ENCODE measurements around the gene S100A3.
A peak's percentile ranks its signal among the peaks of the same experiment; 100 is the strongest.
"Not testable (repeated sequence)": the region's sequence is repeated elsewhere in the genome, so short reads cannot be mapped to it uniquely, and the experiment has no call there.

S100A3 gene

DNA sequence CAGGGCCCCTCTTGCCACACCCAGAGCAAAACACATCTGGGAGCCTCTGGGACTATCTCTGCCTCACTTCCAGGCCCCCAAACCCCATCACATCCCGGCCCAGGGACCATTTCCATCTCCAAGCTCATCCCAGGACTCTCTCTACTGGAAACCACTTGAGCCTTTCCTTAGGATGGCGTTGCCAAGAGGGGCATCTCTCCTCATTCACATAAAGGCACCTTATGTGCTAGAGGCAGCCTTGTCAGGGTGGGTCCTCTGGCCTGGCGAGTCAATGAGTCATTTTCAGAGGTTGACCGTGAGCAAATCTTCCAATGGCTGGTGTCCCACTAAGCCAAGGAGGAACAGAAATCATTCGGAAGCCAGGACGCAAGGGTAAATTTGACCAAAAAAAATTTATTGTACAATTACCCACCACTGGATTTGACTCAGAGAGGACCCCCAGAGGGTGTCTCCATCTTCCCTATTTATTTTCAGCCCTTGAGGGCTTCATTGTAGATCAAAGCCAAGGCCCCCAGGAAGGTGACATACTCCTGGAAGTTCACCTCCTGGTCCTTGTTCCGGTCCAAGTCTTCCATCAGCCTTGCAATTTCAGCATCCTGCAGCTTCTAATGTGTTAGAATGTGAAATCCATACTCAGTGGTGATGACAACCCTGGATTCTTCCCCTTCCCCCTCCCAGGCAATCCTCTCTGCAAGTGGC, 14.7 kb downstream of the S100A3 start:
- DNase-seq = no peak

- no peak for DNase-seq
Observed at GRCh38 chr1:153533689-153534201, 15.3 kb downstream of the S100A3 start.

GRCh38 chr1:153532769-153533599, 16.1 kb downstream of the S100A3 start:
- DNase-seq = peak; percentile 92

- no peak for DNase-seq
Observed at GRCh38 chr1:153532181-153532580, 16.9 kb downstream of the S100A3 start.

GRCh38 chr1:153531638-153532037, 17.4 kb downstream of the S100A3 start:
- DNase-seq = no peak

DNA sequence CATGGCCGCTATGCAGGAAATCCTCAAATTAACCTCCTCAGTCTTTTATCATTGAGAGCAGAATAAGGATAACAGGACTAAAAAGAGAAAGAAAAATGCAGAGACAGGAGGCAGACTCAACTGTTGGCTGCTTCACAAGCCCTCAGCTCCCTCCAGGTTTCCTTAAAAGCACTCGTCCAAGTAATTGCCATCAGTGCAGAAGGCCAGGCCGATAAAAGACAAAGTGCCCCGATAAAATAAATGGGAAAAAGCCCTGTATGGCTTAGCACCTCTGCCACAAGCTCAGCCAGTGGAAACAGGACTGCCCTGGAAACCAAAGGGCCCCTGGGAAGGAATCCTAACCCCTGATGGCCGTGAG, 21.4 kb downstream of the S100A3 start:
- DNase-seq = no peak

DNA sequence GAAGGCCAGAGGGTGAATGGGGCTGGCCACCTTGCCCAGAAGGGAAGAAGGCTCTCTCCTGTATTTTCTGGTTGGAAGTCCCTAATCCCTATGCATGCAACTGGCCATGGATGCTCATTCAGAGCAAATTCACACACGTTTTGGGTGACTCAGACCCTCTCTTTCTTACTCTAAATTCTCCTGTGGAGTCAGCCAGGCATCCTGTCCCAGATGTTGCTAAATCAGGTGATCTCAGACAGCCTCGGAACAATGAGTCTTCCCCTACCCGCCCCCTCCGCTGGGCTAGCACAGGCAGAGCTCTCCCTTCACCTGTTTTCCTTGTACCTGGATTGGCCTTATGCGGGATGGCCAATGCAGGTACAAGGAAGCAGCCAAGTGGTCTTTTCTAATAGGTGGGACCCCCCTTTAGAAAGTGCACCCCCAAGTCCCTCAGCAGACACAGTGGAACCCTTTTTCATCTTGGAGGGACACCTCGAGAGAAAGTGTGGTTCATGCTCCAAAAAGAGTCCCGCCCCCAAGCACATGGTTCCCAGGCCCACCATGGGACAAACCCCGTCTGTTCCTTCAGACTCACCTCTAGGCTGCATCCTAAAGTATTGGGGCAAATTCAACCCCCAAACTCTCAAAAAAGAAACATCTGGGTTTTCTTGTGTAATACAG, 21.9 kb downstream of the S100A3 start:
- peak; percentile 23 for DNase-seq

DNA sequence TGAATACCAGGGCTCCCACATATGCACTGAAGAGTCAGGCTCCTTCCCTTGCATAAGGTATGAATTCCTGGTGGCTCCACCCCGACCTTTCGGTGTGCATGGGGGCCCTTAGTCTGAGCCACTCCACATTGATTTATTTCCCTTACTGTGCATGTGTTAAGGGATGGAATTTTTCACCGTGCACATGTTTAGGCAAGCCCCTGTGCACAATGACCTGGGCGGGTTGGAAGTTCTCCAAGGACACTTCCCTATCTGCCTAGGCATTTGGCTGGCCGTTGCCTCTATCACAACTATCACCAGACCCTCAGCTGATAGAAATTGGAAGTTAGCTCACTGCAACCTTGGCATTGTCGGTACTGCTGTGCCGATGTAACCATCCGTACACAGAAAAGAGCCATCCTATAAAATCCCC, 22.9 kb downstream of the S100A3 start:
- no peak for DNase-seq

DNA sequence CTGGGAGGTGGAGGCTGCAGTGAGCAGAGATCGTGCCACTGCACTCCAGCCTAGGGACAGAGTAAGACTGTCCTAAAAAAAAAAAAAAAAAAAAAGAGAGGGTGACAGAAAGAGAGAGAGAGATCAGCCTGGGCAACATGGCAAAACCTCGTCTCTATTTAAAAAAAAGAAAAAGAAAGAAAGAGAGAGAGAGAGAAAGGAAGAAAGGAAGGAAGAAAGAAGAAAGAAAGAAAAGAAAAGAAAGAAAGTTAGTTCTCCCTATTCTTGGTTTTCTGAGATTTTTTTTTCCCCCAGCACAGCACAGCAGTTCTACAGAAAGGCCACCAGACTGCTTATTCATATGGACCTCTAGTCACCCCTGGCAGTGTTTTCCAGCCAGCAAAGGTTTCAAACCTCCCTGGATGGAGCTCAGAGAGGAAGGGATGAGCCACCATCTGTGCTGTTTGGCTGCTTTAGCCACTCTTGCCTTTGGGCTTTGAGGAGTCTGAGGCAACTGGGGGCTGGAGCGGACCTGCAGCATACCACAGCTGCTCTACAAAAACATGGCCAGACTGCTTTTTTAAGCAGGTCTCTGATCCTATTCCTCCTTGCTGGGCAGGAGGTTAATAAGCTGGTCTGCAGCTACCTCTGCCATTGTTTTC, 23.9 kb downstream of the S100A3 start:
- no peak for DNase-seq

DNA sequence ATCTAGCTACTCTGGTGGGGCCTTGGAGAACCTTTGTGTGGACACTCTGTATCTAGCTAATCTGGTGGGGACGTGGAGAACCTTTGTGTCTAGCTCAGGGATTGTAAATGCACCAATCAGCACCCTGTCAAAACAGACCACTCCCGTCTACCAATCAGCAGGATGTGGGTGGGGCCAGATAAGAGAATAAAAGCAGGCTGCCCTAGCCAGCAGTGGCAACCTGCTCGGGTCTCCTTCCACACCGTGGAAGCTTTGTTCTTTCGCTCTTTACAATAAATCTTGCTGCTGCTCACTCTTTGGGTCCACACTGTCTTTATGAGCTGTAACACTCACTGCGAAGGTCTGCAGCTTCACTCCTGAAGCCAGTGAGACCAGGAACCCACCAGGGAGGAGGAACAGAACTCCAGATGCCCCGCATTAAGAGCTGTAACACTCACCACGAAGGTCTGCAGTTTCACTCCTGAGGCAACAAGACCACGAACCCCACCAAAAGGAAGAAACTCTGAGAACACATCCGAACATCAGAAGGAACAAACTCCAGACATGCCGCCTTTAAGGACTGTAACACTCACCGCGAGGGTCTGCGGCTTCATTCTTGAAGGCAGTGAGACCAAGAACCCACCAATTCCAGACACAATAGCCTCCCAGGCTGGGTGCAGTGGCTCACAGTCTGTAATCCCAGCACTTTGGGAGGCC, 26.6 kb downstream of the S100A3 start:
- DNase-seq = not testable (repeated sequence)

- peak; percentile 1 for DNase-seq
Observed at GRCh38 chr1:153521808-153522207, 27.2 kb downstream of the S100A3 start.

DNA sequence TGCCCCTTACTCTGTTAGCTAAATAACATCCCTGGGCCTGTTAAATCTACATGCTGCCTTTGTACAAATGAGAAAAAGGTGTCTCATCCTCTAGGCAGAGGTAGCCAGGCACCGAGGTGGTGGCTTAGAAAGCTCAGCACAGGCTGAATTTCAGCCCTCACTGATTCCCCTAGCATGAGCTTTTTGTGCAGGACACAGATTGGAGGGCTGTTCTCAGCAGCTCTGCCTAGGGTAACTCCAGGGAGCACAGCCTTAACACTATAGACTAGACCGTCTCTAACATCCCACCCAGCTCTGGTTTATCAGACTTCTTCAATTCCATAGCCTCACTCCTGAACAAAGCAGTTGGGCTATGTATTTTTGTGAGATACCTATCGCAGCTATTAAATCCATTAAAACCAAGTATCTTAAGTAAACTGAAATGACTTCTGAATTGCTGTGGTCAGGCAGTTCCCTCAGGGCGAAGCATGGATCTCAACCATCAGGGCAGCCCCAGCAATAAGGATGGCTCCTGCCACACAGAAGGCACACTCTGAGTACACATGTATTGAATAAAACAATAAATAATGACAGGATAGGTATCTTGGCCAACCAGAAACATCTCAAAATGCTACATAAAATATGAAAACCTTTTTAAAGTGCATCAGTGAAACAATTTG, 28.1 kb downstream of the S100A3 start:
- DNase-seq = peak; percentile 4

DNA sequence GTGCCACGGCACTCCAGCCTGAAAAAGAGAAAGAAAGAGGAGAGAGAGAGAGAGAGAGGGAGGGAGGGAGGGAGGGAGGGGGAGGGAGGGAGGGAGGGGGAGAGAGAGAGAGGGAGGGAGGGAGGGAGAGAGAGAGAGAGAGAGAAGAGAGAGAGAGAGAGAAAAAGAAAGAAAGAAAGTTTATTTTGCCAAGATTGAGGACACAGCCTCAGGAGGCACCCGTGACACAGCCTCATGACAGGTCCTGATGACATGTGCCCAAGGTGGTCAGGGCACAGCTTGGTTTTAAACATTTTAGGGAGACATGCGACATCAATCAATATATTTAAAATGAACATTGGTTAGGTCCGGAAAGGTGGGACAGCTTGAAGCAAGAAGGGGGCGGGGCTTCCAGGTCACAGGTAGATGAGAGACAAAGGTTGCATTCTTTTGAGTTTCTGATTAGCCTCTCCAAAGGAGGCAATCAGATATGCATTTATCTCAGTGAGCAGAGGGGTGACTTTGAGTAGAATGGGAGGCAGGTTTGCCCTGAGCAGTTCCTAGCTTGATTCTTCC, 28.8 kb downstream of the S100A3 start:
- DNase-seq = peak; percentile 2

DNA sequence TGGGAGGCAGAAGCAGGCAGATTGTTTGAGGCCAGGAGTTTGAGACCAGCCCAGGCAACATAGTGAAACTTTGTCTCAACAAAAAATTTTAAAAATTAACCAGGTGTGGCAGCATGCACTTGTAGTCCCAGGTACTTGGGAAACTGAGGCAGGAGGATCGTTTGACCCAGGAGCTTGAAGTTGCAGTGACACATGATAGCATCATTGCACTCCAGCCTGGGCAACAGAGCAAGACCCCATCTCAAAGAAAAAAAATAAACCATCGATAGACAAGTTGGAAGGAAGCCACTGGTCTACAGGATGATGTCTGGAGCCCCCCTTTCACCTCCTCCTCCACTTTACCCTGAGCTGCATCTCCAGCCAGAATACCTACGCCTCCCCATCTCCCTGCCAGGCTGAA, 29.8 kb downstream of the S100A3 start:
- DNase-seq = peak; percentile 18

DNA sequence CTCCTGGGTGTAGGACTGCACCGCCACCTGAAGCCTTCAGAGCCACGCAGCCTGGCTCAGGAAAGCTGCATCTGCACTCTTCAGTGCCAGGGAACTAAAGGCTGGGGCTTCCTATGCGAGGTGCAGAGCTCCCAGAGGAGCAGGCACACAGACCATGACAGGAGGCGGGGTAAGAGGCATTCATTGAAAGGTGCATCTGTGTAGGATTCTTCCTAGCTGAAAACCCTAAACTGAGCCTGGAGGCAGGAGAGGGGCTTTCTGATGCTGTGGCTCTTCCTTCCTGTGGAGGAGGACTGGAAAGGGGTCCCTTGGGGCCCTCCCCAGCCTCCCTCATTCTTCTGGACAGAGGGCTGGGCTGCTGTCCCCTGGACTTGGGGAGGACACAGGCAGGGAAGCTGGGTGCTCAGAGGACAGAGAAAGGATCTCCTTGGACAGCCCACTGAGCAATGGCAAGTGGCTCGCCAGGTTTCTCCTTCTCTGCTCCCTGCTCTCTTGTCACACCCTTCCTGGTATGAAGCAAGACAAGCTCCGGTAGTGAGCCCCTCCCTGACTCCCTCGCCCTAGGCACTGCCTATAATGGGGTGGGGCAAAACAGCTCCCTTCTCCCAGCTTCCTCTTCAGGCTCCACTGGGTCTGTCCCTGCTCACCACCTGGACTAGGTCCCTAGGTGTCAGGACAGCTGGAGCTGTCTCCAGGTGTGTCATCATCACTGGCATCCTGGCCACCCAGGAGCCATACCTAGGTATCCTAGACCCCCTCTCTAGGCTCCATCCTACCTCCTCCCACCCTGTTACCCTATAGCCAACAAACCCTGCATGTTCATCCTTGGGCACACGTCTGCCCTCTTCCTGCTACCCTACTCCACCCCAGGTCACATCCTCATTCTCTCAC, 33.3 kb downstream of the S100A3 start:
- no peak for DNase-seq

DNA sequence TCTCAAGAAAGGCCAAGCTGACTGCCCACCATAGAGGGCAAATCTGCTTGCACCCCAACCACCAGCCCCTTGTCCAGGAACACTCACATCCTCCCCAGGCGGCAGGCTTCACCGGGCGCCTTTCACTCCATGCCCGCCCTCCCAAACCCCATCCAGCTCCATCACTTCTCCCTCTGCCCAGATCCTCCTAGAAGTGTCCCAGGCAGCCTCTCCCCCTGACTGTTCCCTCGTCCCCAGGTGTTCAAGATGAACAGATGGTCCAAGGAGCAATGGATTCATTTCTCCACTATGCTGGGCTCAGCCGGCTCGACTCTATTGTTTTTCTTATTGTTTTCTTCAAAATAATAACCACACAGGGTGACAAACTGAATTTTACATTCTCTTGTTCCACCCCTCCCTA, 35.4 kb downstream of the S100A3 start:
- DNase-seq = no peak

DNA sequence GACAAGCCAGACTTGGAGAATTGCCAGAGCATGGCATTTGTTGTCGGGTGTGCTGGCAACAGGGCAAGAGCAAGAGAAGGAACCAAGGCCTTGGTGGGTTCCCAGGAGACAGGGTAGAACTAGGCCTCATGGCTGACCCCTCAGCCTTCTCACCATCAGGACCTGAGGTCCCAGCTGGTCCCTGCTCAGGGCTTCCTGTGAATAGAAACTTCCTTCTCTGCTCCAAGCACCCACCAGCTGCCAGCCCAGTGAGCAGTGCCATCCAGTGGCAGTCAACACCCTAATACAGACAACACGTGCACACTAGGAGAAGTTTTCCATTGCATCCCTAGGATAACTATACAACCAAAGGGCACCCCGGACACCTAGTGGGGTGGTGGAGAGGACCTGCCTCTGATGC, 36.0 kb downstream of the S100A3 start:
- DNase-seq = no peak

DNA sequence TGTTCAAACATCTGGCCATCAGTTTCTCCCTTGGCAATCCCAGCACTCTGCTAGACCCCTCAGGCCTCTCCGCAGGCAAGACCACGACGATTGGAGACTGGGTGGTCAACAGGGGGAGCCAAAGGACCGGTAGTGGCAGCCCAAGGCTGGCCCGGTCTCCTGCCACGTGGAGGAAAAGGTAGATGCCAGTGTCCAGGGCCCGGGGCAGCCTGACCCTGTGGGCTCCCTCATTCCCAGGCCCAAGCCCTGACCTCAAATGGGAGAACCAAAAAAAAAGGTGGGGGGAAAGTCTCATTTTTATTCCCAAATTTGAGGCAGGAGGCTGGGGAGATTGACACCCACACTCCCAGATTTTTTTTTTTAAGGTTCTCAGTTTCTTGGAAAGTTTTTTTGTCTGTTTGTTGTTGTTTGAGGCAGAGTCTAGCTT, 38.1 kb downstream of the S100A3 start:
- peak; percentile 88 for DNase-seq

DNA sequence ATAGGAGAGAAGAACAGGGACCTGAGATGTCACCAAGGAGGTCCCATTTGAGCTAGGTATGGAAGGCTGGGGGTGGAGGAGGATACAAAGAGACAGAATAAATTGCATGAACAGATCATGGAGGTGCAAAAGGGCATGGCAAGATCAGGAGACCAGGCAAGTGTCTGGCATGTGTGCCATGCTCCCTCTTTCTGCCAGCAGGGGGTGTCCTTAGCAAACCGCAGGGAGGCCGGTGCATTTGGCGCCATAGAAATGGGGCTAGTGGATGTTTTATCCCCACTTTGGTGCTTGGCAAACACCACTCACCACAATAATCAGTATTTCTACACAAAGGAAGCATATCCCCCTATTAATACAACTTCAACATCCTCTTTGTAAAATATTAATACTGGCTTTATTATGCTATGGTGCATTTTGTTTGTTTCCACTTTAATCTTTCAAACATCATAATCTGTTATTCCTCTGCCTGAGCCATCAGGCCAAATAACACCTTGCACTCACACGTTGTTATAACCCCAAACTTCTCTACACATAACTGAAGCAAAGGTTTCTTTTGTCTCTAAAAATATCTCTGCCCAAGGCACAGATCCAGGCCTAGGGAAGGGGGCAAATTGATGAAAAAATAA, 39.2 kb downstream of the S100A3 start:
- no peak for DNase-seq

- DNase-seq = no peak
Observed at GRCh38 chr1:153509036-153509435, 40.0 kb downstream of the S100A3 start.
